Measurements from ENCODE around the gene SYNDIG1L.

The SYNDIG1L gene

DNA sequence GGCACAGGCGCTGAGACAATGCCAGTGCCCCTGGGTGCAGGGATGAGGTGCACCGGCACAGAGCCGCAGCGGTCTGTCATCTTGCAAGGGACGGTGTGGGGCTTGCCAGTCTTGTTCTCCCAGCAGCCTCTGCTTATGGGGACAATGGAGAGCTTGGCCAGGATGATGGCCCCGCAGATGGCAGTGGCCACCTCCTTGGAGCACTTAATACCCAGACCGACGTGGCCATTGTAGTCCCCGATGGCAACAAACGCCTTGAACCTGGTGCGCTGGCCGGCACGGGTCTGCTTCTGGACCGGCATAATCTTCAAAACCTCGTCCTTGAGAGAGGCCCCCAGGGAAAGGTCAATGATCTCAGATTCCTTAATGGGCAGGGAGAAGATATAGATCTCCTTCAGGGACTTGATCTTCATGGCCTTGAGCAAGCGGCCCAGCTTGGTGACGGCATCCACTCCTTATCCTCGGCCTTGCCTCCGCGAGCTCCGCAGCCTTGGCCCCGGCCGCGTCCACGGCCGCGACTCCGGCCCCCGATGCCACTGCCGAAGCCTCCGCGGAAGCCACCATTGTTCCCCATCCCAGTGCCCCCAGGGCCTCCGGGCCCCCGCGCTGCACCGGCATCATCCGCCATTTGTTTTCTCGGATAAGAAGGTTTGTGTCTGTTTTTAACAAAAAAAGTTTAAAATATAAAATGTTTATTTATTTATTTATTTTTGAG lies 47.9 kb downstream of the SYNDIG1L start:
- DNase-seq (ENCODE audit: low spot score): no peak
- Histone ChIP-seq H3K36me3 (ENCODE audit: low read depth) (no peaks in the 10 kb centered on the region), H3K4me3 (ENCODE audit: severe bottlenecking) (no peak overlapping the region), H3K9me3 (ENCODE audit: severe bottlenecking) (no peaks in the 10 kb centered on the region), H3K27ac (ENCODE audit: poor library complexity, severe bottlenecking) (no peak overlapping the region), H3K27me3 (ENCODE audit: insufficient read depth, poor library complexity, severe bottlenecking) (no peaks in the 10 kb centered on the region), H3K4me1 (ENCODE audit: insufficient read depth, poor library complexity, severe bottlenecking) (no peaks in the 10 kb centered on the region)
- ATAC-seq (ENCODE audit: low read depth): no peak
- TF ChIP-seq, protein P1, sequence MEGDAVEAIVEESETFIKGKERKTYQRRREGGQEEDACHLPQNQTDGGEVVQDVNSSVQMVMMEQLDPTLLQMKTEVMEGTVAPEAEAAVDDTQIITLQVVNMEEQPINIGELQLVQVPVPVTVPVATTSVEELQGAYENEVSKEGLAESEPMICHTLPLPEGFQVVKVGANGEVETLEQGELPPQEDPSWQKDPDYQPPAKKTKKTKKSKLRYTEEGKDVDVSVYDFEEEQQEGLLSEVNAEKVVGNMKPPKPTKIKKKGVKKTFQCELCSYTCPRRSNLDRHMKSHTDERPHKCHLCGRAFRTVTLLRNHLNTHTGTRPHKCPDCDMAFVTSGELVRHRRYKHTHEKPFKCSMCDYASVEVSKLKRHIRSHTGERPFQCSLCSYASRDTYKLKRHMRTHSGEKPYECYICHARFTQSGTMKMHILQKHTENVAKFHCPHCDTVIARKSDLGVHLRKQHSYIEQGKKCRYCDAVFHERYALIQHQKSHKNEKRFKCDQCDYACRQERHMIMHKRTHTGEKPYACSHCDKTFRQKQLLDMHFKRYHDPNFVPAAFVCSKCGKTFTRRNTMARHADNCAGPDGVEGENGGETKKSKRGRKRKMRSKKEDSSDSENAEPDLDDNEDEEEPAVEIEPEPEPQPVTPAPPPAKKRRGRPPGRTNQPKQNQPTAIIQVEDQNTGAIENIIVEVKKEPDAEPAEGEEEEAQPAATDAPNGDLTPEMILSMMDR (IDR thresholded peaks at IDR 0.05; ENCODE audit: poor library complexity, severe bottlenecking): no peak

DNA sequence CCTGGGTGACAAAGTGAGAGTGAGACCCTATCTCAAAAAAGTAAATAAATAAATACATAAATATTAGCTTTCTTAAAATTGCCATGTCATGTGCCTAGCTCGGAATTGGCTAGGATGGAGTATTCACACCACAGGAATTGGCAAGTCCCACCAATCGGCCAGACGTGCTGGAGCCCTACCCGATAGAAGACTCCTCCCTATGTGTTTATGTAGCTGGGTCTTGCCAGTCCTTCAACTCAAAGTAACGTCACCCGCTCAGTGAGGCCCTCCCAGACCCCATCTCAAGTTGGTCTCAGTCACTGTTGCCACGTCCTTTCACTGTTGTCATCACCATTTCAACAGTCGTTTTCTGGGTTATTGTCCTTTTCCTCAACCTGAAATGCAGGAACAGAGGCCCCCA lies 57.6 kb downstream of the SYNDIG1L start:
- Histone ChIP-seq H3K27ac (ENCODE audit: poor library complexity, severe bottlenecking) (no peak overlapping the region), H3K4me3 (ENCODE audit: severe bottlenecking) (no peak overlapping the region), H3K9me3 (ENCODE audit: severe bottlenecking) (no peaks in the 10 kb centered on the region), H3K27me3 (ENCODE audit: insufficient read depth, poor library complexity, severe bottlenecking) (no peaks in the 10 kb centered on the region), H3K36me3 (ENCODE audit: low read depth) (no peaks in the 10 kb centered on the region), H3K4me1 (ENCODE audit: insufficient read depth, poor library complexity, severe bottlenecking) (no peaks in the 10 kb centered on the region)
- DNase-seq (ENCODE audit: low spot score) (peak; percentile 36), ATAC-seq (ENCODE audit: low read depth) (no peak)
- TF ChIP-seq, protein P1 (IDR thresholded peaks at IDR 0.05; ENCODE audit: poor library complexity, severe bottlenecking): no peak

DNA sequence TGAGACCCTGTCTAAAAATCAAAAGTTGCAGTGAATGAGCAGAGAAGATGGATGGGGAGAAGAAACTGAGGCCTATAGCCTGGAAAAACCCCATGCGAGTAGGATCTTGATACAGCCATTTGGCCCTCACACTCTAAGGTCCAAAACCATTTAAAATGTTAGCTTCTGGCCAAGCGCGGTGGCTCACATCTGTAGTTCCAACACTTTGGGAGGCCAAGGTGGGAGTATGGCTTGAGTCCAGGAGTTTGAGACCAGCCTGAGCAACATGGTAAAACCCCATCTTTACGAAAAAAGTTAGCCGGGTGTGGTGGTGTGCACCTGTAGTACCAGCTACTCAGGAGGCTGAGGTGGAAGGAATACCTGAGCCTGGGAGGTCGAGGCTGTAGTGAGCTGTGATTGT lies 58.0 kb downstream of the SYNDIG1L start:
- DNase-seq (ENCODE audit: low spot score) (peak; percentile 34), ATAC-seq (ENCODE audit: low read depth) (no peak)
- H3K4me1 ChIP-seq (ENCODE audit: insufficient read depth, poor library complexity, severe bottlenecking): no peaks in the 10 kb centered on the region
- H3K36me3 ChIP-seq (ENCODE audit: low read depth): no peaks in the 10 kb centered on the region
- TF ChIP-seq, protein P1 (IDR thresholded peaks at IDR 0.05; ENCODE audit: poor library complexity, severe bottlenecking): no peak
- no peaks in the 10 kb centered on the region for H3K9me3 ChIP-seq (ENCODE audit: severe bottlenecking)
- no peak overlapping the region for H3K27ac ChIP-seq (ENCODE audit: poor library complexity, severe bottlenecking)
- no peaks in the 10 kb centered on the region for H3K27me3 ChIP-seq (ENCODE audit: insufficient read depth, poor library complexity, severe bottlenecking)
- H3K4me3 ChIP-seq (ENCODE audit: severe bottlenecking): no peak overlapping the region

DNA sequence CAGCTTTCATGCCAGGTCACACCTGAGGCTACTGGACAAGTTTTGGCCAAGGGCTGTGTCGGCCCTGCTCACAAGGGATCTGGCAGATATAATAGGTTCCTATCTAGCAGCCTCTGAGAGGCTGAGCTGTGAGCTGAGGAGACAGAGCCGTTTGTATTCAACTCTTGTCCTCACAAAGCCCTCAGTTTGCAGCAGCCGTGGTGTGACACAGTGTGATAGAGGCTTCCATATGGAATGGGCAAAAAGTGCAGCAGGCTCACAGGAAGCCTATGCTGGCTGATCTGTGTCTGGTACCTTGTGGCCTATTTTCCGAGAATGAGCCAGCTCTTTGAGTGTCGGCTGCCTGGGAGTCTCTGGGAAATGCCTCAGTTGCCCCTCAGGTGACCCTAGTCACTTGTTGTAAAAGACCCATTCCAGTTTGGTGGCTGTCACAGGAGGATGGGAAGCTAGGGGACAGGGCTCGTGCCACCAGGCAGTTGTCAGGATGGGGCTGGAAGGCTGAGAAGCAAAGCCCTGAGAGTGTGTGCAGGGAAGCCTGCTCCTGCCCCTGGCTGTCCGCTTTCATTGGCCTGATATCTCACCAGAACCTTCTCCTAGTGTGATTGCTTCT lies 61.6 kb downstream of the SYNDIG1L start:
- Histone ChIP-seq H3K9me3 (ENCODE audit: severe bottlenecking) (no peaks in the 10 kb centered on the region), H3K4me1 (ENCODE audit: insufficient read depth, poor library complexity, severe bottlenecking) (no peaks in the 10 kb centered on the region), H3K4me3 (ENCODE audit: severe bottlenecking) (no peak overlapping the region), H3K27ac (ENCODE audit: poor library complexity, severe bottlenecking) (no peak overlapping the region), H3K27me3 (ENCODE audit: insufficient read depth, poor library complexity, severe bottlenecking) (no peaks in the 10 kb centered on the region), H3K36me3 (ENCODE audit: low read depth) (no peaks in the 10 kb centered on the region)
- TF ChIP-seq, protein P1 (IDR thresholded peaks at IDR 0.05; ENCODE audit: poor library complexity, severe bottlenecking): no peak
- ATAC-seq (ENCODE audit: low read depth) (no peak; the same call in 2 of the 3 replicates), DNase-seq (ENCODE audit: low spot score) (peak; percentile 30)

Measured in RWPE2 (cell line).